Measurements from ENCODE around the gene NELL1. TPM values are rescaled to one million over a fixed set of nuclear protein-coding genes. Genes with fewer than 3 reads are reported as not detected.

NELL1 gene
- polyA plus RNA-seq, 2 donors: 0.04 to 0.08 TPM

DNA sequence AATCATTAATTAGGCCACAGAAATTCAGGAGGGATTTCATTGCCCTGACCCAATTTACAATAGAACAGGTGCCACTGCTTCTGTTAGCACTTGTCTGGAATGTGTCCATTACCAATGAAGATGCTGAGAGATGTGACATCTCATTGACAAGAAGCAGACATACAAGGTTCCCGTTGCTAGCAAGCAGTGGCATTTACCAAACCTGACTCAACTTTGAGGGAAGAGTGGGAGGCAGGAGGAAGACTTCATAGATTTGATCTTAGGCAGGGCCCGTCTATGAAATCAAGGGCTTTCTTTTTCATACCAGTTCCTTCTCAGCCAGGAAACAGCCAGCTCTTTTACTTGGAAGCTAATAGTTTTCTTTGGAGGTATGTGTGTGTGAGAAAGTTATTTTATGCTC, 280.2 kb downstream of the NELL1 start:
- WGBS, 2 donors: 49% methylated on average over 2 of the region's 2 CpGs
- no peak overlapping the region for H3K27ac ChIP-seq (ENCODE audit: low read depth in 2 of 2, low read length in 1 of 2)
- H3K9me3 ChIP-seq (ENCODE audit: control insufficient read depth in 2 of 2, insufficient read depth in 1 of 2, low read depth in 1 of 2, low read length in 1 of 2): no peaks in the 10 kb centered on the region
- H3K27me3 ChIP-seq (ENCODE audit: control insufficient read depth in 1 of 2, insufficient read depth in 2 of 2, low read length in 2 of 2): no peaks in the 10 kb centered on the region
- H3K36me3 ChIP-seq (ENCODE audit: control insufficient read depth in 2 of 2, insufficient read depth in 2 of 2, low read length in 1 of 2): no peaks in the 10 kb centered on the region
- H3K4me1 ChIP-seq (ENCODE audit: control insufficient read depth in 2 of 2, insufficient read depth in 2 of 2, low read length in 1 of 2): no peaks in the 10 kb centered on the region
- H3K4me3 ChIP-seq (ENCODE audit: low read depth in 1 of 2, low read length in 2 of 2): no peak overlapping the region

DNA sequence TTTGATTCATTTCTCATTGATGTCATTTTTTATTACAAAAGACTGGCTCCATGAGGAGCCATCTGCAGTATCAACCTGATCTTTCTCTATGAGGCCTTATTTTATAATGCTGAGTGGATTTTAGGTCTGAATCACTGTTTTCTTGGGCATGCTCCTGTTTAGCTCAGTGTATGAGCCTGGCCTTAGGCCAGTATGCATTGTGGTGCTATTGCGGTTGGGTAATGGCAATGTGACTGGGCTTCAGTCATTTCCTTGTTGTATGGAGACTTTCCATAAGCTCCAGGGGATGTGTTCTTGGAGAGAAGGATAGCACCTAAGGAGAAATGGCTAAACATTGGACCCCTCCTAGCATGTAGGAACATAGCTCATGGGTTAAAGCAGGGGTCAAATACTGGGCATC, 293.2 kb downstream of the NELL1 start:
- Histone ChIP-seq H3K36me3 (ENCODE audit: control insufficient read depth in 2 of 2, insufficient read depth in 2 of 2, low read length in 1 of 2) (no peaks in the 10 kb centered on the region), H3K27me3 (ENCODE audit: control insufficient read depth in 1 of 2, insufficient read depth in 2 of 2, low read length in 2 of 2) (no peaks in the 10 kb centered on the region), H3K4me1 (ENCODE audit: control insufficient read depth in 2 of 2, insufficient read depth in 2 of 2, low read length in 1 of 2) (no peaks in the 10 kb centered on the region), H3K27ac (ENCODE audit: low read depth in 2 of 2, low read length in 1 of 2) (no peak overlapping the region), H3K9me3 (ENCODE audit: control insufficient read depth in 2 of 2, insufficient read depth in 1 of 2, low read depth in 1 of 2, low read length in 1 of 2) (no peaks in the 10 kb centered on the region), H3K4me3 (ENCODE audit: low read depth in 1 of 2, low read length in 2 of 2) (no peak overlapping the region)
- WGBS, 2 donors: 86% methylated on average over 1 of the region's 1 CpG

DNA sequence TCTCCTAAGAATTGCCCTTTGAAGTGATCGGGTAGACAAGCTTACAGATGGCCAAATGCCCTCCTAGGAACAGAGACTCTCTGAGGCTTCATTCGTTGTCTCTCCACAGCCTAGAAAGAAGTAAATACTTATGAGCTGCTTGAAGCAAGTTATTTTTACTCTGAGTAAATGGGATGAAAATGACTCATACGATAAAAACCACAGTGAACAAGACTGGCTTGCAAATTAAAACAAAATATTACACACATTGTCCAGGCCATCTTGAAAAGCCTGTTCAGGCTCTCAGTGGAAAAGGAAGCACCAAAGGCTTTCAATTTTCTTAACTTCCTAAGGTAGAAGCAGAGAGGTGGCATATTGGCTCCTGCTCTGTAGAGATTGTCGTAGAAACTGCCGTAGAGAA, 294.2 kb downstream of the NELL1 start:
- WGBS, 2 donors: 76 to 77% methylated on average over 5 of the region's 5 CpGs
- H3K4me1 ChIP-seq (ENCODE audit: control insufficient read depth in 2 of 2, insufficient read depth in 2 of 2, low read length in 1 of 2): no peaks in the 10 kb centered on the region

DNA sequence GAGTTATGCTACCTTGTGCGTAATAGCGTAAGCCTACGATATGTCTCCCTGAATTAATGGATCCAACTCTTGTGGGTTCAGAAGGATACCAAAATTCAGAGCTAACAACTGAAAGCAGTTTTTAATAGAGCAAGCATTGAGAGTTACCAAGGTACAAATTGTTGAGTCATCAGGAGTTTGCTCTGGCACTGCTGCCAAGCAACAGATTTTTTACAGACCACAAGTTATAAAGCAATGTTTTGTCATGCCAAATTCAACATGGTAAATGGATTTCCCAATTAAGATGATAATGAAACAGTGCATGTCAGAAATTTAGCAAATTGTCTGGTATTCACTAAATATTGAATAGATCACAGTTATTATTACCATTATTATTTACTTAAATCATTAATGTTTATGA, 295.6 kb downstream of the NELL1 start:
- Histone ChIP-seq H3K4me3 (ENCODE audit: low read depth in 1 of 2, low read length in 2 of 2) (no peak overlapping the region), H3K4me1 (ENCODE audit: control insufficient read depth in 2 of 2, insufficient read depth in 2 of 2, low read length in 1 of 2) (no peaks in the 10 kb centered on the region), H3K36me3 (ENCODE audit: control insufficient read depth in 2 of 2, insufficient read depth in 2 of 2, low read length in 1 of 2) (no peaks in the 10 kb centered on the region), H3K27me3 (ENCODE audit: control insufficient read depth in 1 of 2, insufficient read depth in 2 of 2, low read length in 2 of 2) (no peaks in the 10 kb centered on the region), H3K9me3 (ENCODE audit: control insufficient read depth in 2 of 2, insufficient read depth in 1 of 2, low read depth in 1 of 2, low read length in 1 of 2) (no peaks in the 10 kb centered on the region), H3K27ac (ENCODE audit: low read depth in 2 of 2, low read length in 1 of 2) (no peak overlapping the region)
- 85 to 93% methylated on average over 3 of the region's 3 CpGs for WGBS, 2 donors

More for the DNA sequence above, 294.2 kb downstream of the NELL1 start:
- no peaks in the 10 kb centered on the region for H3K27me3 ChIP-seq (ENCODE audit: control insufficient read depth in 1 of 2, insufficient read depth in 2 of 2, low read length in 2 of 2)
- H3K27ac ChIP-seq (ENCODE audit: low read depth in 2 of 2, low read length in 1 of 2): no peak overlapping the region
- H3K9me3 ChIP-seq (ENCODE audit: control insufficient read depth in 2 of 2, insufficient read depth in 1 of 2, low read depth in 1 of 2, low read length in 1 of 2): no peaks in the 10 kb centered on the region
- no peaks in the 10 kb centered on the region for H3K36me3 ChIP-seq (ENCODE audit: control insufficient read depth in 2 of 2, insufficient read depth in 2 of 2, low read length in 1 of 2)
- no peak overlapping the region for H3K4me3 ChIP-seq (ENCODE audit: low read depth in 1 of 2, low read length in 2 of 2)

DNA sequence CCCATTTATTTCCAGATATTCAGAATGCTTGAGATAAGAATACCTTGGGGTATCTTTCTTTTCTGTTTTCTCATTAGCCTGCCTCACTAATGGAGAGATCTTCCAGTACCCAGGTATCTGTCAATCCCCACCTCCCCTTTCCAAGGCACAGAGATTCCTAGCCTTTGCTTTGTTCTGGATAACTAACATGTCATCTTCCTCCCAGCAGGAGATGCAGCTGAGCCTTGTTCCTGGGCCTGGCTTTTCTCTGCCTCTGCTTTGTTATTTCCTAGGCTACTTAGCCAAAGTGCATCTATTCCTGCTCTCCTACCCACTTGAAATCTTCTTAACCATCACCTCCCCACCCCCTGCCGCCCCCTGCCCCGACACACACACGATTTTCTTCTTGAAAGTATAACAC, 297.1 kb downstream of the NELL1 start:
- H3K4me3 ChIP-seq (ENCODE audit: low read depth in 1 of 2, low read length in 2 of 2): no peak overlapping the region
- 67 to 70% methylated on average over 3 of the region's 3 CpGs for WGBS, 2 donors
- no peaks in the 10 kb centered on the region for H3K9me3 ChIP-seq (ENCODE audit: control insufficient read depth in 2 of 2, insufficient read depth in 1 of 2, low read depth in 1 of 2, low read length in 1 of 2)
- no peaks in the 10 kb centered on the region for H3K4me1 ChIP-seq (ENCODE audit: control insufficient read depth in 2 of 2, insufficient read depth in 2 of 2, low read length in 1 of 2)
- no peaks in the 10 kb centered on the region for H3K27me3 ChIP-seq (ENCODE audit: control insufficient read depth in 1 of 2, insufficient read depth in 2 of 2, low read length in 2 of 2)
- H3K36me3 ChIP-seq (ENCODE audit: control insufficient read depth in 2 of 2, insufficient read depth in 2 of 2, low read length in 1 of 2): no peaks in the 10 kb centered on the region
- no peak overlapping the region for H3K27ac ChIP-seq (ENCODE audit: low read depth in 2 of 2, low read length in 1 of 2)

DNA sequence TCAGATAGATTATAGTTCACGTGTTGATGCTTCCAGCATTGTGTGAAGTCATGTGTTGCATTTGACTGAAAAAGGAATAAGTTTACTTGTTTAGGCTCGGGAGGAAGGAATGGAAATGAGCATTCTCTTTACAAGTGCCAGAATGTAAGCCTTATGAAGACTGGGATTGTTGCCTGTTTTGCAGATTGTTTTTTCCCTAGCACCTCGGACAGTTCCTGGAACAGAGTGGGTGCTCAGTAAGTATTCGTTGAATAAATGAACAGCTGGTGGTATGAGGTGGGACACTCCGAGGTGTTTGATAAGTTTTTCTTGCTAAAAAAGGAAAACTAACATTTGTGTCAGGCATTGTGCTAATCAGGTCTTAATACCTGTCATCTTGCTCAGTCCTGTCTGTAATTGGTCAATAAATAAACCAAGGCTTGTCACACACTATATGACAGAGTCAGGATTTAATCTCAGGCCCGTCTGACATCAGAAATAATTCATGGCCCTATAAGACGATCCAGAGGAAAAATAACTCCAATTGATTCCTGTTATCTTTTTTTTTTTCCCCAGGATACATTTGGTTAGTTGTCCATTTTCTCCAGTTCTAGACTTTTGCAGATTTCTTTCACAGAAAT, 304.7 kb downstream of the NELL1 start:
- 40 to 45% methylated on average over 7 of the region's 7 CpGs for WGBS, 2 donors
- Histone ChIP-seq H3K27ac (ENCODE audit: low read depth in 2 of 2, low read length in 1 of 2) (no peak overlapping the region), H3K36me3 (ENCODE audit: control insufficient read depth in 2 of 2, insufficient read depth in 2 of 2, low read length in 1 of 2) (no peaks in the 10 kb centered on the region), H3K27me3 (ENCODE audit: control insufficient read depth in 1 of 2, insufficient read depth in 2 of 2, low read length in 2 of 2) (no peaks in the 10 kb centered on the region), H3K4me3 (ENCODE audit: low read depth in 1 of 2, low read length in 2 of 2) (no peak overlapping the region), H3K9me3 (ENCODE audit: control insufficient read depth in 2 of 2, insufficient read depth in 1 of 2, low read depth in 1 of 2, low read length in 1 of 2) (no peaks in the 10 kb centered on the region), H3K4me1 (ENCODE audit: control insufficient read depth in 2 of 2, insufficient read depth in 2 of 2, low read length in 1 of 2) (no peaks in the 10 kb centered on the region)

DNA sequence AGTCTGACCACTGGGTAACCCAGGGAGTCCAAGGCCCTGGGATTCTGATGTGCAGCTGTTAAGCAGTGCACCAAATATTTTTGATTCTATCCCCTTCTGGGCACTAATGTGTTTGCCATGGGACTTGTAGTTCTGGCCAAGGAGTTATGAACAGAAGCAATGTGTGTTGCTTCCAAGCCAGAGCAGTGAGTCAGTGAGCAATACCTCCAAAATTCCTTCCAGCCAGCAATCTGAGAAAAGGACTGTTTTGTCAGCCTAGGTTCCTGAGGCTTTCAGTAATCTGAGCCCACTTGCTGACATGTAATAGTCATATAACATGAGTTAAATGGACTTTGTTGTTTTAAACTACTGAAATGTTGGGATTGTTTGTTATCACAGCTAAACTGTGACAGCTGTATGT, 311.4 kb downstream of the NELL1 start:
- no peaks in the 10 kb centered on the region for H3K27me3 ChIP-seq (ENCODE audit: control insufficient read depth in 1 of 2, insufficient read depth in 2 of 2, low read length in 2 of 2)
- H3K4me1 ChIP-seq (ENCODE audit: control insufficient read depth in 2 of 2, insufficient read depth in 2 of 2, low read length in 1 of 2): no peaks in the 10 kb centered on the region
- no peak overlapping the region for H3K27ac ChIP-seq (ENCODE audit: low read depth in 2 of 2, low read length in 1 of 2)
- no peaks in the 10 kb centered on the region for H3K36me3 ChIP-seq (ENCODE audit: control insufficient read depth in 2 of 2, insufficient read depth in 2 of 2, low read length in 1 of 2)
- H3K4me3 ChIP-seq (ENCODE audit: low read depth in 1 of 2, low read length in 2 of 2): no peak overlapping the region
- H3K9me3 ChIP-seq (ENCODE audit: control insufficient read depth in 2 of 2, insufficient read depth in 1 of 2, low read depth in 1 of 2, low read length in 1 of 2): no peaks in the 10 kb centered on the region

DNA sequence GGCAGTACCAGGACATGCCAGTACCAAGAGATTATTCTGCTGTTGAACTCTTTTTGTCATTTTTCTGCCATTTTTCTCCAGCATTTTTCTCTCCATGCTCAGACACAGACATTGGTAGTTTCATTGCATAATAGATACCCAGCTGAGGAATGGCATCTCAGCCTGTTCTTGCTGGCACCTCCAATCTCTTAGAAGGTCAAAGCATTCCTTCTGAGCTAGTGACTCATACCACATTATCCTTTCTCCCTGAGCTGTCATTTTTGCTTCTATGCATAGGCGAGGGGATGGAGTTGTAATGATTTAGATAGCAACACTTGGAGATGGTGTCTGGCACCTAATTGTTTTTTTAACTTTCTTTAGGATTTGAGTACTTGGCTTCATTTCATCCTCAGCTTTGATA, 321.1 kb downstream of the NELL1 start:
- no peak overlapping the region for H3K27ac ChIP-seq (ENCODE audit: low read depth in 2 of 2, low read length in 1 of 2)
- no peaks in the 10 kb centered on the region for H3K27me3 ChIP-seq (ENCODE audit: control insufficient read depth in 1 of 2, insufficient read depth in 2 of 2, low read length in 2 of 2)
- WGBS, 2 donors: 46 to 58% methylated on average over 1 of the region's 1 CpG
- no peaks in the 10 kb centered on the region for H3K9me3 ChIP-seq (ENCODE audit: control insufficient read depth in 2 of 2, insufficient read depth in 1 of 2, low read depth in 1 of 2, low read length in 1 of 2)
- peaks cover 0 to 3% of the 10 kb centered on the region in 2 donors for H3K4me1 ChIP-seq (ENCODE audit: control insufficient read depth in 2 of 2, insufficient read depth in 2 of 2, low read length in 1 of 2)
- no peaks in the 10 kb centered on the region for H3K36me3 ChIP-seq (ENCODE audit: control insufficient read depth in 2 of 2, insufficient read depth in 2 of 2, low read length in 1 of 2)
- H3K4me3 ChIP-seq (ENCODE audit: low read depth in 1 of 2, low read length in 2 of 2): no peak overlapping the region

DNA sequence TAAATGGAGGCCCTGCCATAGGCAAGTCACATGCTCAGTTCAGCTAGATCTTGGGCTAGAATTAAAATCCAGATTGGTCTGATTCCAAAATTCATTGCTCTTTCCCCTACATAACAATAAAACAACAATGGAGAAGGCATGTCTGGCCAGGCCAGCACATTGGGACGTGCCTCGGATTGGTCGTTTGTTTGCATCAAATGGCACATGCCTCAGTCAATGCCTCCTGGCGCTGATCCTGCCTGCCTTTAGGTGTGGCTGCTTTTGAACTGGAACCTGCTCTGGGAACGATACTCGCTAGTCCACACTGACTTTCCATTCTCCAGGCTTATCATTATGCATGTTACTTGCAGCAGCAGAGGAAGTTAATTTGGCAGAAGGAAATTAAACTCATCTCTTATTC, 322.1 kb downstream of the NELL1 start:
- WGBS, 2 donors: 45 to 60% methylated on average over 6 of the region's 6 CpGs
- Histone ChIP-seq H3K4me3 (ENCODE audit: low read depth in 1 of 2, low read length in 2 of 2) (no peak overlapping the region), H3K4me1 (ENCODE audit: control insufficient read depth in 2 of 2, insufficient read depth in 2 of 2, low read length in 1 of 2) (peaks cover 0 to 3% of the 10 kb centered on the region in 2 donors), H3K27me3 (ENCODE audit: control insufficient read depth in 1 of 2, insufficient read depth in 2 of 2, low read length in 2 of 2) (no peaks in the 10 kb centered on the region), H3K36me3 (ENCODE audit: control insufficient read depth in 2 of 2, insufficient read depth in 2 of 2, low read length in 1 of 2) (no peaks in the 10 kb centered on the region), H3K27ac (ENCODE audit: low read depth in 2 of 2, low read length in 1 of 2) (no peak overlapping the region), H3K9me3 (ENCODE audit: control insufficient read depth in 2 of 2, insufficient read depth in 1 of 2, low read depth in 1 of 2, low read length in 1 of 2) (no peaks in the 10 kb centered on the region)

DNA sequence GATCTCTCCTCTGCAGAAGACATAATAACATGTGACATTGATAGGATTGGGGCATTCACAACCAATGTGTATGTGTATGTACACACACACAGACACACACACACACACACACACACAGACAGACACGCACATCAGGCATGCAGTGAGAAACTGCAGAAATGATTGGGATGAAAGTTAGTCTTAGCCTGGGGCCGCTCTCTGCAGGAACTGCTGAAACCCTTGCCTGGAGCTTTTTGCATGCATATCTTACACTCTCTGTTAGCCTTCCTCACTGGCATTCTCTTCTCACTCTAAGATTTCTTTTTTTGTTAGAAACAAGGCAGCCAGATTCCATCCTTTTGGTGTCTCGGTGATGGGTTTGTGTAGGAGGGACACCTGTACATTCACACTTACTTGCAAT, 337.9 kb downstream of the NELL1 start:
- Histone ChIP-seq H3K9me3 (ENCODE audit: control insufficient read depth in 2 of 2, insufficient read depth in 1 of 2, low read depth in 1 of 2, low read length in 1 of 2) (no peaks in the 10 kb centered on the region), H3K27ac (ENCODE audit: low read depth in 2 of 2, low read length in 1 of 2) (no peak overlapping the region), H3K4me1 (ENCODE audit: control insufficient read depth in 2 of 2, insufficient read depth in 2 of 2, low read length in 1 of 2) (no peaks in the 10 kb centered on the region), H3K27me3 (ENCODE audit: control insufficient read depth in 1 of 2, insufficient read depth in 2 of 2, low read length in 2 of 2) (no peaks in the 10 kb centered on the region), H3K36me3 (ENCODE audit: control insufficient read depth in 2 of 2, insufficient read depth in 2 of 2, low read length in 1 of 2) (no peaks in the 10 kb centered on the region), H3K4me3 (ENCODE audit: low read depth in 1 of 2, low read length in 2 of 2) (no peak overlapping the region)
- WGBS, 2 donors: 64 to 66% methylated on average over 3 of the region's 3 CpGs

Data from esophagus (tissue), 2 donors.